Measurements from ENCODE around the gene TBC1D22A.

- TF ChIP-seq CTCF (IDR thresholded peaks at IDR 0.05; ENCODE audit: low read depth, low read length, missing input control) (no peak), ATF3 (IDR thresholded peaks at IDR 0.05) (no peak)
These were observed 453.4 kb downstream of the TBC1D22A start for GRCh38 chr22:47215851-47216250.
